H1 (cell line): Measurements from ENCODE around the gene ZC3H8. TPM values are rescaled to one million over a fixed set of nuclear protein-coding genes. Genes with fewer than 3 reads are reported as not detected.

Source experiments
- CTCF ChIA-PET: fragments of 300-600 bp; sonication (Branson Sonifier 250); formaldehyde crosslinking; loops from one replicate; lab custom pipeline; 2021; ENCODE audit not compliant: partially characterized antibody; lab: Charles Lee
- POLR2A ChIA-PET: fragments of 300-600 bp; sonication (Branson Sonifier 250); formaldehyde crosslinking; loops from one replicate; lab custom pipeline; 2021; ENCODE audit warnings: inconsistent platforms; ENCODE audit not compliant: partially characterized antibody; lab: Charles Lee
- DNase-seq, 2 experiments: peaks; one replicate each; pipeline versions ENCODE4 v3.0.0 to v3.0.0-alpha.2; 2010 to 2022; ENCODE audit warnings: low spot score in 2 of 2, low read depth in 1 of 2, mixed read lengths in 1 of 2
- FAIRE-seq: peaks from 2 replicates; lab custom pipeline; 2011; peaks lifted over from hg19 to GRCh38; lab: Jason Lieb, UNC
- H2AFZ ChIP-seq: 2 replicates; pipeline ENCODE4 v1.8.1; 2012; ENCODE audit warnings: low read length, inconsistent platforms
- H2AK5ac ChIP-seq: 2 replicates; pipeline ENCODE4 v1.6.1; 2013; ENCODE audit warnings: low read depth, low read length
- H2BK120ac ChIP-seq: replicated peaks from 2 replicates; pipeline ENCODE3; 2013; ENCODE audit warnings: low read depth, low read length, inconsistent platforms
- H2BK12ac ChIP-seq: 2 replicates; pipeline ENCODE4 v1.6.1; 2013; ENCODE audit warnings: low read depth, low read length
- H2BK15ac ChIP-seq: 2 replicates; pipeline ENCODE4 v1.6.1; 2013; ENCODE audit warnings: low read length
- H2BK20ac ChIP-seq: 2 replicates; pipeline ENCODE4 v1.6.1; 2013; ENCODE audit warnings: low read length
- H2BK5ac ChIP-seq: 2 replicates; pipeline ENCODE4 v1.6.1; 2013; ENCODE audit warnings: low read depth, low read length
- H3K14ac ChIP-seq: 2 replicates; pipeline ENCODE4 v1.6.1; 2013; ENCODE audit warnings: inconsistent platforms; ENCODE audit not compliant: insufficient read length
- H3K18ac ChIP-seq: 2 replicates; pipeline ENCODE4 v1.6.1; 2013; ENCODE audit warnings: low read length; ENCODE audit errors: extremely low read depth
- H3K23ac ChIP-seq: 2 replicates; pipeline ENCODE4 v1.6.1; 2013; ENCODE audit warnings: inconsistent platforms; ENCODE audit not compliant: insufficient read length
- H3K23me2 ChIP-seq: 2 replicates; pipeline ENCODE4 v1.6.1; 2013; ENCODE audit warnings: low read depth, low read length
- H3K27ac ChIP-seq: 2 replicates; pipeline ENCODE4 v1.6.1; 2011; ENCODE audit warnings: low read depth, low read length, inconsistent platforms
- H3K27me3 ChIP-seq, 4 experiments: replicated peaks in 1 of 4; 1 replicate in 1 of 4; 2 replicates in 3 of 4; pipeline versions ENCODE4 v1.6.1 to v1.8.1; 2011 to 2013; ENCODE audit warnings: low read length in 3 of 4, mild to moderate bottlenecking in 3 of 4, inconsistent platforms in 2 of 4, mixed read lengths in 2 of 4, moderate library complexity in 1 of 4; ENCODE audit not compliant: control insufficient read depth in 3 of 4, insufficient read depth in 3 of 4; ENCODE audit errors: extremely low read depth in 1 of 4
- H3K36me3 ChIP-seq, 4 experiments: 2 replicates each; pipeline versions ENCODE4 v1.6.1 to v1.8.1; 2011 to 2013; ENCODE audit warnings: mild to moderate bottlenecking in 4 of 4, low read length in 3 of 4, moderate library complexity in 2 of 4, control low read depth in 1 of 4, inconsistent platforms in 1 of 4; ENCODE audit not compliant: insufficient read depth in 4 of 4, control insufficient read depth in 2 of 4
- H3K4ac ChIP-seq: replicated peaks from 2 replicates; pipeline ENCODE3; 2013; ENCODE audit warnings: low read length, low read depth, mixed read lengths, inconsistent platforms; ENCODE audit not compliant: insufficient read length
- H3K4me1 ChIP-seq, 4 experiments: replicated peaks in 1 of 4; 1 replicate in 1 of 4; 2 replicates in 3 of 4; pipeline versions ENCODE4 v1.6.1 to v1.8.1; 2011 to 2013; ENCODE audit warnings: low read length in 3 of 4, inconsistent platforms in 2 of 4, mixed read lengths in 1 of 4; ENCODE audit not compliant: insufficient read depth in 4 of 4, control insufficient read depth in 3 of 4
- H3K4me2 ChIP-seq, 2 experiments: 2 replicates each; pipeline versions ENCODE4 v1.6.1 to v1.8.1; 2011 to 2013; ENCODE audit warnings: low read depth in 2 of 2, low read length in 2 of 2, control low read depth in 1 of 2, inconsistent platforms in 1 of 2, mild to moderate bottlenecking in 1 of 2; ENCODE audit not compliant: insufficient read depth in 1 of 2
- H3K4me3 ChIP-seq, 4 experiments: fragments of 200-600, 300-600 bp in 1 of 4; sonication (generic), shearing (Covaris generic), sonication (Bioruptor Twin) in 1 of 4; 2 replicates each; pipeline versions ENCODE4 v1.5.1 to v1.8.1; 2011 to 2016; ENCODE audit warnings: low read length in 4 of 4, low read depth in 3 of 4, control low read depth in 2 of 4, inconsistent platforms in 2 of 4, mild to moderate bottlenecking in 2 of 4, mixed read lengths in 1 of 4, moderate library complexity in 1 of 4; ENCODE audit not compliant: insufficient read depth in 2 of 4; ENCODE audit errors: extremely low read depth in 1 of 4
- H3K56ac ChIP-seq: replicated peaks from 2 replicates; pipeline ENCODE3; 2013; ENCODE audit warnings: low read depth, mild to moderate bottlenecking, mixed read lengths, low read length, inconsistent platforms; ENCODE audit not compliant: insufficient read length
- H3K79me1 ChIP-seq: 2 replicates; pipeline ENCODE4 v1.6.1; 2013; ENCODE audit warnings: low read depth, low read length, control low read depth
- H3K79me2 ChIP-seq, 2 experiments: 2 replicates each; pipeline versions ENCODE4 v1.6.1 to v1.8.1; 2012 to 2013; ENCODE audit warnings: low read length in 2 of 2, mild to moderate bottlenecking in 2 of 2, inconsistent platforms in 1 of 2; ENCODE audit not compliant: insufficient read depth in 2 of 2, control insufficient read depth in 1 of 2
- H3K9ac ChIP-seq, 4 experiments: replicated peaks in 1 of 4; 1 replicate in 1 of 4; 2 replicates in 3 of 4; pipeline versions ENCODE4 v1.6.1 to v1.8.1; 2011 to 2013; ENCODE audit warnings: low read depth in 3 of 4, low read length in 3 of 4, control low read depth in 2 of 4, mild to moderate bottlenecking in 2 of 4, moderate library complexity in 2 of 4, inconsistent platforms in 1 of 4; ENCODE audit errors: extremely low read depth in 1 of 4
- H3K9me3 ChIP-seq, 2 experiments: 2 replicates each; pipeline versions ENCODE4 v1.6.1 to v1.8.1; 2012 to 2013; ENCODE audit warnings: mild to moderate bottlenecking in 2 of 2, moderate library complexity in 2 of 2, control low read depth in 1 of 2, inconsistent platforms in 1 of 2, low read depth in 1 of 2, low read length in 1 of 2, mixed read lengths in 1 of 2; ENCODE audit not compliant: insufficient read depth in 2 of 2
- H4K20me1 ChIP-seq, 2 experiments: replicated peaks in 1 of 2; 2 replicates each; pipeline versions ENCODE3 to v1.8.1; 2011 to 2013; ENCODE audit warnings: inconsistent platforms in 2 of 2, low read length in 2 of 2, mild to moderate bottlenecking in 1 of 2; ENCODE audit not compliant: insufficient read depth in 2 of 2, control insufficient read depth in 1 of 2
- H4K5ac ChIP-seq: 2 replicates; pipeline ENCODE4 v1.6.1; 2013; ENCODE audit warnings: low read length, low read depth, mixed read lengths, inconsistent platforms; ENCODE audit not compliant: insufficient read length
- H4K8ac ChIP-seq: 2 replicates; pipeline ENCODE4 v1.8.0; 2013; ENCODE audit warnings: mild to moderate bottlenecking, moderate library complexity, low read length, inconsistent platforms; ENCODE audit not compliant: insufficient read depth; ENCODE audit errors: extremely low read depth
- H4K91ac ChIP-seq: replicated peaks from 2 replicates; pipeline ENCODE3; 2013; ENCODE audit warnings: low read length, mixed read lengths, inconsistent platforms; ENCODE audit not compliant: insufficient read length
- PHF8 ChIP-seq: fragments of 200-600 bp; sonication (generic); conservative IDR thresholded peaks from 2 replicates; pipeline ENCODE4 v1.7.1; 2012; ENCODE audit warnings: low read depth, mild to moderate bottlenecking, inconsistent platforms, low read length, moderate library complexity
- WGBS, 2 experiments: shearing (Covaris generic) in 1 of 2; methylation state at CpG; one replicate each; pipeline versions ENCODE4 v1.1.6 to v1.1.7; 2013 to 2015; ENCODE audit warnings: low lambda C conversion rate in 2 of 2, mixed read lengths in 2 of 2, inconsistent platforms in 1 of 2, low coverage in 1 of 2, missing lambda C conversion rate in 1 of 2; ENCODE audit not compliant: insufficient replicate concordance in 2 of 2, insufficient coverage in 1 of 2, insufficient read length in 1 of 2; ENCODE audit errors: extremely low coverage in 1 of 2, missing lambda C conversion rate in 1 of 2; 5-methylcytosine and 5-hydroxymethylcytosine counted together
- polyA plus RNA-seq, 7 experiments: library from polyadenylated mRNA; depleted of rRNA in 3 of 7; stranded (reverse) in 5 of 7; unstranded in 2 of 7; fragments of >200 nt in 5 of 7; fragments of 200-250 nt in 2 of 7; gene quantifications; 1 replicate in 5 of 7; 2 replicates in 1 of 7; 4 replicates in 1 of 7; pipeline versions ENCODE4 v1.2.1 to v1.2.3, GENCODE V29; 2011 to 2013; ENCODE audit warnings: missing spikeins in 2 of 7, mixed read lengths in 2 of 7
- total RNA-seq: library from RNA; stranded (reverse); fragmentation: NEBNext Ultra II Directional; extraction: Animal tissue kit (Norgen Biotek cat#: 25700); gene quantifications from 2 replicates; pipeline ENCODE4 v1.2.1, GENCODE V29; 2021

Gene ZC3H8
- total and polyA plus RNA-seq, 2 of the 8 experiments (the other 6 are each of a cell fraction or from before 2014, with no cell fraction given) = 1.9 to 7.1 TPM

GRCh38 chr2:112170495-112170894, 84.3 kb downstream of the ZC3H8 start:
- no peak overlapping the region for H3K56ac ChIP-seq
- no peaks in the 10 kb centered on the region for H4K20me1 ChIP-seq
- 98% methylated on average over 3 of the region's 4 CpGs; no CpG with 5 or more reads in 1 of the 2 experiments for WGBS, 2 experiments
- no peak overlapping the region for H3K27ac ChIP-seq
- H3K4ac ChIP-seq = no peak overlapping the region
- no peak for DNase-seq
- H3K23me2 ChIP-seq = no peaks in the 10 kb centered on the region
- H2BK120ac ChIP-seq = no peak overlapping the region
- no peaks in the 10 kb centered on the region for H3K27me3 ChIP-seq
- H3K4me2 ChIP-seq = no peak overlapping the region
- no peak overlapping the region for H3K14ac ChIP-seq
- H3K9ac ChIP-seq = no peak overlapping the region
- H2AK5ac ChIP-seq = no peak overlapping the region
- H3K9me3 ChIP-seq = no peaks in the 10 kb centered on the region
- H2BK5ac ChIP-seq = no peak overlapping the region
- no peaks in the 10 kb centered on the region for H3K79me1 ChIP-seq
- no peak overlapping the region for H4K5ac ChIP-seq
- H3K4me3 ChIP-seq = no peak overlapping the region
- TF ChIP-seq PHF8 = no peak
- no peak overlapping the region for H2BK12ac ChIP-seq
- no peak overlapping the region for H2AFZ ChIP-seq
- H3K18ac ChIP-seq = no peak overlapping the region
- H3K36me3 ChIP-seq = no peaks in the 10 kb centered on the region
- no peaks in the 10 kb centered on the region for H3K79me2 ChIP-seq
- no peak overlapping the region for H2BK15ac ChIP-seq
- ChIA-PET POLR2A (interaction anchor here (0.6 kb wide), 1 partner anchor 80 kb away, joined by 4 read pairs; no protein-coding TSS in a partner anchor), CTCF (interaction anchor here (0.6 kb wide), 1 partner anchor 27 kb away, joined by 3 read pairs; no protein-coding TSS in a partner anchor)
- no peaks in the 10 kb centered on the region for H3K4me1 ChIP-seq
- no peak overlapping the region for H4K91ac ChIP-seq
- no peak overlapping the region for H3K23ac ChIP-seq
- FAIRE-seq = no peak
- no peak overlapping the region for H4K8ac ChIP-seq
- H2BK20ac ChIP-seq = no peak overlapping the region
